ENCODE measurements around the gene SFRP2.

DNA sequence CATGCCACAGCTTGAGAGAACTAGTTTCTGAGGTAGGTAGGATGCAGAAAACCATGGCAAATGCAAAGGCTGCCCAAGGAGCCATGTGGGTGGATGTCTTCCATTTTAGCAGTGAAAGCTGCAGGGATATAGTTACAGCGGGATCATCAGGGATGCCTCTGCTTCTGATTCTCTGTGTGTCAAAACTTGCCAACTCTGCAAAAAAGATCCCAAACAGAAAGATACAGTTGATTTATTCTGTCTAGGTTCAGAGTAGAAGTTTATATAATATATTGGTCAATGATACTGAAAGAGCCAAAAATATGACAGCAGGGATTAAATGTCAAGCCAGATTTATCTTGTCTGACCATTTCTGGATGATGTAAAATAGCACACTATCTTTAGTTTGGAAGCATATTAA is 42.4 kb upstream of the SFRP2 start:
- TF ChIP-seq, protein P1, sequence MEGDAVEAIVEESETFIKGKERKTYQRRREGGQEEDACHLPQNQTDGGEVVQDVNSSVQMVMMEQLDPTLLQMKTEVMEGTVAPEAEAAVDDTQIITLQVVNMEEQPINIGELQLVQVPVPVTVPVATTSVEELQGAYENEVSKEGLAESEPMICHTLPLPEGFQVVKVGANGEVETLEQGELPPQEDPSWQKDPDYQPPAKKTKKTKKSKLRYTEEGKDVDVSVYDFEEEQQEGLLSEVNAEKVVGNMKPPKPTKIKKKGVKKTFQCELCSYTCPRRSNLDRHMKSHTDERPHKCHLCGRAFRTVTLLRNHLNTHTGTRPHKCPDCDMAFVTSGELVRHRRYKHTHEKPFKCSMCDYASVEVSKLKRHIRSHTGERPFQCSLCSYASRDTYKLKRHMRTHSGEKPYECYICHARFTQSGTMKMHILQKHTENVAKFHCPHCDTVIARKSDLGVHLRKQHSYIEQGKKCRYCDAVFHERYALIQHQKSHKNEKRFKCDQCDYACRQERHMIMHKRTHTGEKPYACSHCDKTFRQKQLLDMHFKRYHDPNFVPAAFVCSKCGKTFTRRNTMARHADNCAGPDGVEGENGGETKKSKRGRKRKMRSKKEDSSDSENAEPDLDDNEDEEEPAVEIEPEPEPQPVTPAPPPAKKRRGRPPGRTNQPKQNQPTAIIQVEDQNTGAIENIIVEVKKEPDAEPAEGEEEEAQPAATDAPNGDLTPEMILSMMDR (conservative IDR thresholded peaks at IDR 0.05 in 1 of 2, IDR thresholded peaks at IDR 0.05 in 1 of 2; ENCODE audit: extremely low read depth in 1 of 2, insufficient read depth in 1 of 2, low read depth in 1 of 2, low read length in 2 of 2), result no peak
- no peak for TF ChIP-seq EZH2 (IDR thresholded peaks at IDR 0.05; ENCODE audit: borderline replicate concordance, low read length)
